GM12864 (cell line): Measurements from ENCODE around the gene EIF2B1.

Experiments
- DNase-seq: peaks from one replicate; pipeline ENCODE4 v3.0.0-alpha.2; 2011; ENCODE audit warnings: low read depth
- H3K4me3 ChIP-seq: 2 replicates; pipeline ENCODE4 v1.5.1; 2011; ENCODE audit warnings: mild to moderate bottlenecking, low read depth, low read length, control low read depth
- CTCF ChIP-seq: IDR thresholded peaks from 2 replicates; pipeline ENCODE4 v1.5.1; 2011; ENCODE audit warnings: low read depth, mild to moderate bottlenecking, moderate library complexity, low read length, control low read depth, inconsistent platforms; ENCODE audit errors: missing control alignments

Gene EIF2B1

GRCh38 chr12:123573870-123574269 lies 59.6 kb downstream of the EIF2B1 start:
- H3K4me3 ChIP-seq: no peak overlapping the region
- TF ChIP-seq CTCF: no peak
- no peak for DNase-seq

- DNase-seq: no peak
- no peak for TF ChIP-seq CTCF
- no peak overlapping the region for H3K4me3 ChIP-seq
These were observed 61.1 kb downstream of the EIF2B1 start for GRCh38 chr12:123572391-123572790.

- no peak for TF ChIP-seq CTCF
- H3K4me3 ChIP-seq: no peak overlapping the region
- DNase-seq: no peak
These were observed 62.1 kb downstream of the EIF2B1 start for GRCh38 chr12:123571343-123571813.
